Lung (tissue), 12 donors: Measurements from ENCODE around the gene EGFR. TPM values are rescaled to one million over a fixed set of nuclear protein-coding genes. Genes with fewer than 3 reads are reported as not detected.

Source experiments
- ATAC-seq: fragments of 200-7000 bp; cut with Tn5 transposase; one replicate; pipeline ENCODE4 v1.9.1; 2020; ENCODE audit warnings: moderate number of reproducible peaks; ENCODE audit not compliant: insufficient read depth, low FRiP score
- DNase-seq, 3 donors: peaks; one replicate each; pipeline ENCODE4 v3.0.0-alpha.2; 2013 to 2017
- H3K27ac ChIP-seq, 2 donors: one replicate each; pipeline ENCODE4 v1.5.1; 2013; ENCODE audit warnings: mild to moderate bottlenecking in 2 of 2, moderate library complexity in 2 of 2, control low read depth in 1 of 2, inconsistent platforms in 1 of 2, low read depth in 1 of 2, low read length in 1 of 2
- H3K27me3 ChIP-seq, 3 donors: one replicate each; pipeline ENCODE4 v1.5.1; 2013; ENCODE audit warnings: low read length in 2 of 3; ENCODE audit not compliant: control insufficient read depth in 3 of 3, insufficient read depth in 3 of 3
- H3K36me3 ChIP-seq, 4 donors: one replicate each; pipeline ENCODE4 v1.5.1; 2013; ENCODE audit warnings: low read length in 4 of 4, mild to moderate bottlenecking in 1 of 4, moderate library complexity in 1 of 4; ENCODE audit not compliant: control insufficient read depth in 4 of 4, insufficient read depth in 4 of 4
- H3K4me1 ChIP-seq, 5 donors: one replicate each; pipeline ENCODE4 v1.5.1; 2013; ENCODE audit warnings: low read length in 5 of 5, mild to moderate bottlenecking in 2 of 5, moderate library complexity in 1 of 5; ENCODE audit not compliant: control insufficient read depth in 5 of 5, insufficient read depth in 5 of 5
- H3K4me3 ChIP-seq: one replicate; pipeline ENCODE4 v1.5.1; 2013; ENCODE audit warnings: mild to moderate bottlenecking, control low read depth, moderate library complexity
- H3K9ac ChIP-seq, 2 donors: one replicate each; pipeline ENCODE4 v1.5.1; 2013; ENCODE audit warnings: low read length in 2 of 2, control low read depth in 1 of 2; ENCODE audit not compliant: insufficient read depth in 1 of 2
- H3K9me3 ChIP-seq, 4 donors: one replicate each; pipeline ENCODE4 v1.5.1; 2013; ENCODE audit warnings: low read length in 3 of 4, mild to moderate bottlenecking in 1 of 4, moderate library complexity in 1 of 4; ENCODE audit not compliant: control insufficient read depth in 4 of 4, insufficient read depth in 3 of 4
- WGBS, 2 donors: extraction: QIAGEN DNeasy Blood & Tissue Kit; methylation state at CpG; one replicate each; pipeline ENCODE4 v1.1.7; 2013; 5-methylcytosine and 5-hydroxymethylcytosine counted together
- polyA plus RNA-seq, 2 donors: library from polyadenylated mRNA; stranded (reverse); fragments of 200-250 nt; gene quantifications; one replicate each; pipeline ENCODE4 v1.2.1, GENCODE V29; 2013
- total RNA-seq, 2 donors: library from RNA; depleted of rRNA in 1 of 2; stranded (reverse); fragments of >200 nt in 1 of 2; gene quantifications; one replicate each; pipeline ENCODE4 v1.2.1, GENCODE V29; 2014 to 2021
- TF ChIP-seq, protein P1 (sequence below): IDR thresholded peaks from 2 replicates; pipeline ENCODE4 v1.5.1; 2012; ENCODE audit warnings: mild to moderate bottlenecking; ENCODE audit errors: control extremely low read depth, extremely low read depth
- donor health status: control.
- donor health status: control.
- donor health status: Bipolar disorder and iron deficiency.
- donor health status: healthy.
- donor health status: DM: yes; HTN: yes; CAD: no.

EGFR gene
- total and polyA plus RNA-seq, 4 donors = 11.6 to 78.7 (median 37.1) TPM

DNA sequence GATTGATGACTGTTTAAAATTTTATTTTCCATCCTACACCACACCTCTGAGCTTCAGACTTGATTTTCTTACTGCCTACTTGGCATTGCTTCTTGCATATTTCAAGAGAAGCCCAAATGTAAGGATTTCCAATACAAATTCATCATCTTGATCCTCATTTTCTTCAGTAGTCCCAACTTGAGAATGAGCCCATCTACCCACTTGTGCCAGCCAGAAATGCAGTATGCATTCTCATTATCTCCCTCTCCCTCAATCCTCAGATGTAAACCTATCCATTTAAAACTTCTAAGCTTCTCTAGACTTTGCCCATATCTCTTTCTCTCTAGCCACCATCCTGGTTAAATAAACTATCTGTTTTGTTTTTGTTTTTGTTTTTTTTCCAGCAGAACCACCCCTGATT, 22.4 kb upstream of the EGFR start:
- H3K4me3 ChIP-seq = no peak overlapping the region
- TF ChIP-seq, protein P1, sequence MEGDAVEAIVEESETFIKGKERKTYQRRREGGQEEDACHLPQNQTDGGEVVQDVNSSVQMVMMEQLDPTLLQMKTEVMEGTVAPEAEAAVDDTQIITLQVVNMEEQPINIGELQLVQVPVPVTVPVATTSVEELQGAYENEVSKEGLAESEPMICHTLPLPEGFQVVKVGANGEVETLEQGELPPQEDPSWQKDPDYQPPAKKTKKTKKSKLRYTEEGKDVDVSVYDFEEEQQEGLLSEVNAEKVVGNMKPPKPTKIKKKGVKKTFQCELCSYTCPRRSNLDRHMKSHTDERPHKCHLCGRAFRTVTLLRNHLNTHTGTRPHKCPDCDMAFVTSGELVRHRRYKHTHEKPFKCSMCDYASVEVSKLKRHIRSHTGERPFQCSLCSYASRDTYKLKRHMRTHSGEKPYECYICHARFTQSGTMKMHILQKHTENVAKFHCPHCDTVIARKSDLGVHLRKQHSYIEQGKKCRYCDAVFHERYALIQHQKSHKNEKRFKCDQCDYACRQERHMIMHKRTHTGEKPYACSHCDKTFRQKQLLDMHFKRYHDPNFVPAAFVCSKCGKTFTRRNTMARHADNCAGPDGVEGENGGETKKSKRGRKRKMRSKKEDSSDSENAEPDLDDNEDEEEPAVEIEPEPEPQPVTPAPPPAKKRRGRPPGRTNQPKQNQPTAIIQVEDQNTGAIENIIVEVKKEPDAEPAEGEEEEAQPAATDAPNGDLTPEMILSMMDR = no peak
- H3K27me3 ChIP-seq = no peaks in the 10 kb centered on the region
- DNase-seq (no peak), ATAC-seq (no peak)
- no peaks in the 10 kb centered on the region for H3K4me1 ChIP-seq
- H3K27ac ChIP-seq = no peak overlapping the region
- no peaks in the 10 kb centered on the region for H3K36me3 ChIP-seq
- H3K9me3 ChIP-seq = no peaks in the 10 kb centered on the region
- H3K9ac ChIP-seq = no peak overlapping the region

DNA sequence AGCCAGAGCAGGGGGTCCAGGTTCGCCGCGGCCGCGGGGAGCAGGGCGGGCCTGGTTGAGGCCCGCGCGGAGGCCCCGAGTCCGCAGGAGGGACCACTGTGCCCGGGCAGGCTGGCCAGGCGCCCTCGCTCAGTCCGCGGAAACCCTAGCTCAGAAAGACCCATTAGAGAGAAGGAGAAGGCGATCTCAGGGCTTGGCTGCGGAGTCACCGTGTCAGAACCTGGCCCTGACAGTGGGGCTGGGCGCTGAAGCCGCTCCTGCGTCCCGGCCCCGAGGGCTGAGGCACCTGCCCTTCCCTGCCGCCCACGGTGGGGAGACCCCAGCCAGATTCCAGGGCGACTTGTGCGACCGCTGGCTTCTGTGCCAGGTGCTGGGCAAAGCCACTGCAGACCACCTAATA, 14.2 kb upstream of the EGFR start:
- Histone ChIP-seq H3K4me3 (no peak overlapping the region), H3K36me3 (no peaks in the 10 kb centered on the region), H3K27me3 (no peaks in the 10 kb centered on the region), H3K27ac (no peak overlapping the region), H3K4me1 (no peaks in the 10 kb centered on the region), H3K9me3 (peaks cover 0 to 3% (median 0%) of the 10 kb centered on the region in 4 donors), H3K9ac (no peak overlapping the region)
- DNase-seq = no peak
- no peak for ATAC-seq
- TF ChIP-seq, protein P1 = no peak
- 80 to 86% methylated on average over 27 to 29 of the region's 29 CpGs for WGBS, 2 donors

- Histone ChIP-seq H3K9ac (no peak overlapping the region), H3K27ac (no peak overlapping the region), H3K4me1 (no peaks in the 10 kb centered on the region), H3K9me3 (peaks cover 0 to 3% (median 0%) of the 10 kb centered on the region in 4 donors), H3K36me3 (no peaks in the 10 kb centered on the region), H3K27me3 (no peaks in the 10 kb centered on the region), H3K4me3 (no peak overlapping the region)
- ATAC-seq (no peak), DNase-seq (peak in 1 of 3 donors; percentile 36)
- 74 to 77% methylated on average over 37 of the region's 37 CpGs for WGBS, 2 donors
- TF ChIP-seq, protein P1 = no peak
Measured at GRCh38 chr7:55005241-55005851, 13.5 kb upstream of the EGFR start.

DNA sequence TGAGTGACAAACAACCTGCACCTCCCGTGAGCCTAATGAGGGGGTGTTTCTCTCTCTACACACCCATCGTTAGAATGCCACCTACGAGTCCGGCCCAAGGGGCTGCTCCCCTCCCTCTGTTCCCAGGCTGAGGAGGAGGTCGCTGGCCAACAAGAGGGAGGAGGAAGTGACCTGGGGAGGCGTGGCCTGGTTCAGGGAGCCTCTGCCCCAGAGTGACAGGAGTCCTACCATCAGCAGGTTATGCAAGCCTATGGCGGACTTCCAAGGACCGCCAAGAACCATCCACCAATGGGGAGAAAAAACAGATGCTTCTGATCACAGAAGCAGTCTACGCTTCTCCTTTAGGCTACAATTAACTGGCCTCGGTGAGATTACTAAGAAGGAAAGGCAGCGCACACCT, 12.3 kb upstream of the EGFR start:
- WGBS, 2 donors = 74 to 86% methylated on average over 11 of the region's 11 CpGs
- H3K4me3 ChIP-seq = no peak overlapping the region
- TF ChIP-seq, protein P1 = no peak
- H3K27ac ChIP-seq = no peak overlapping the region
- no peak overlapping the region for H3K9ac ChIP-seq
- DNase-seq (no peak), ATAC-seq (no peak)
- H3K27me3 ChIP-seq = no peaks in the 10 kb centered on the region
- H3K36me3 ChIP-seq = no peaks in the 10 kb centered on the region
- H3K9me3 ChIP-seq = peaks cover 0 to 3% (median 0%) of the 10 kb centered on the region in 4 donors
- H3K4me1 ChIP-seq = no peaks in the 10 kb centered on the region
